Stomach (tissue), 4 donors: ENCODE measurements around the gene GOLGA6L7.

ENCODE experiments used
- POLR2A ChIP-seq, 4 donors: fragments of 450-650 bp; IDR thresholded peaks; one replicate each; pipeline ENCODE4 v1.6.1; 2016; ENCODE audit warnings: antibody characterized with exemption in 4 of 4, control low read depth in 2 of 4, mild to moderate bottlenecking in 1 of 4, moderate library complexity in 1 of 4
- TF ChIP-seq, protein P1 (sequence below), 7 experiments: fragments of 450-650 bp in 4 of 7; fragments of 200-600 bp in 3 of 7; sonication (generic) in 3 of 7; IDR thresholded peaks; one replicate each; pipeline ENCODE4 v1.5.1; 2016 to 2019; ENCODE audit warnings: antibody characterized with exemption in 7 of 7, control low read depth in 2 of 7, mild to moderate bottlenecking in 1 of 7

- TF ChIP-seq, protein P1, sequence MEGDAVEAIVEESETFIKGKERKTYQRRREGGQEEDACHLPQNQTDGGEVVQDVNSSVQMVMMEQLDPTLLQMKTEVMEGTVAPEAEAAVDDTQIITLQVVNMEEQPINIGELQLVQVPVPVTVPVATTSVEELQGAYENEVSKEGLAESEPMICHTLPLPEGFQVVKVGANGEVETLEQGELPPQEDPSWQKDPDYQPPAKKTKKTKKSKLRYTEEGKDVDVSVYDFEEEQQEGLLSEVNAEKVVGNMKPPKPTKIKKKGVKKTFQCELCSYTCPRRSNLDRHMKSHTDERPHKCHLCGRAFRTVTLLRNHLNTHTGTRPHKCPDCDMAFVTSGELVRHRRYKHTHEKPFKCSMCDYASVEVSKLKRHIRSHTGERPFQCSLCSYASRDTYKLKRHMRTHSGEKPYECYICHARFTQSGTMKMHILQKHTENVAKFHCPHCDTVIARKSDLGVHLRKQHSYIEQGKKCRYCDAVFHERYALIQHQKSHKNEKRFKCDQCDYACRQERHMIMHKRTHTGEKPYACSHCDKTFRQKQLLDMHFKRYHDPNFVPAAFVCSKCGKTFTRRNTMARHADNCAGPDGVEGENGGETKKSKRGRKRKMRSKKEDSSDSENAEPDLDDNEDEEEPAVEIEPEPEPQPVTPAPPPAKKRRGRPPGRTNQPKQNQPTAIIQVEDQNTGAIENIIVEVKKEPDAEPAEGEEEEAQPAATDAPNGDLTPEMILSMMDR (IDR thresholded peaks at IDR 0.05) = no peak
- no peak for TF ChIP-seq POLR2A (IDR thresholded peaks at IDR 0.05)
Observed at GRCh38 chr15:28875461-28876000, 27.1 kb upstream of the GOLGA6L7 start.
